Osteocyte (in vitro differentiated cells): ENCODE data around the gene TALDO1. TPM values are rescaled to one million over a fixed set of nuclear protein-coding genes. Genes with fewer than 3 reads are reported as not detected.
A peak's percentile ranks its signal among the peaks of the same experiment; 100 is the strongest.

ENCODE experiments used
- DNase-seq: peaks from one replicate; pipeline ENCODE4 v3.0.0; 2021; ENCODE audit warnings: mixed read lengths; ENCODE audit not compliant: unreplicated experiment; ENCODE audit errors: extremely low spot score
- H3K27ac Mint-ChIP-seq: one replicate; pipeline ENCODE4 v1.8.0; 2021; ENCODE audit warnings: mild to moderate bottlenecking, mixed read lengths; ENCODE audit not compliant: unreplicated experiment
- H3K27me3 Mint-ChIP-seq: one replicate; pipeline ENCODE4 v1.8.0; 2021; ENCODE audit warnings: mixed read lengths; ENCODE audit not compliant: unreplicated experiment
- H3K36me3 Mint-ChIP-seq: one replicate; pipeline ENCODE4 v1.8.0; 2021; ENCODE audit warnings: mixed read lengths; ENCODE audit not compliant: unreplicated experiment
- H3K4me1 Mint-ChIP-seq: one replicate; pipeline ENCODE4 v1.8.0; 2021; ENCODE audit warnings: mixed read lengths; ENCODE audit not compliant: unreplicated experiment
- H3K4me3 Mint-ChIP-seq: one replicate; pipeline ENCODE4 v1.8.0; 2021; ENCODE audit warnings: mild to moderate bottlenecking, moderate library complexity, mixed read lengths; ENCODE audit not compliant: unreplicated experiment
- H3K9me3 Mint-ChIP-seq: one replicate; pipeline ENCODE4 v1.8.0; 2021; ENCODE audit warnings: mixed read lengths; ENCODE audit not compliant: unreplicated experiment
- CTCF ChIP-seq: fragments of 200-600 bp; sonication (generic); IDR thresholded peaks from 2 replicates; pipeline ENCODE4 v1.5.0; 2021; ENCODE audit warnings: antibody characterized with exemption, mild to moderate bottlenecking, moderate library complexity
- total RNA-seq: library from RNA; stranded (reverse); gene quantifications from 2 replicates; pipeline ENCODE4 v1.2.1, GENCODE V29; 2021

TALDO1 gene
- total RNA-seq, 1 donor from 2014 or later, result 171 TPM

DNA sequence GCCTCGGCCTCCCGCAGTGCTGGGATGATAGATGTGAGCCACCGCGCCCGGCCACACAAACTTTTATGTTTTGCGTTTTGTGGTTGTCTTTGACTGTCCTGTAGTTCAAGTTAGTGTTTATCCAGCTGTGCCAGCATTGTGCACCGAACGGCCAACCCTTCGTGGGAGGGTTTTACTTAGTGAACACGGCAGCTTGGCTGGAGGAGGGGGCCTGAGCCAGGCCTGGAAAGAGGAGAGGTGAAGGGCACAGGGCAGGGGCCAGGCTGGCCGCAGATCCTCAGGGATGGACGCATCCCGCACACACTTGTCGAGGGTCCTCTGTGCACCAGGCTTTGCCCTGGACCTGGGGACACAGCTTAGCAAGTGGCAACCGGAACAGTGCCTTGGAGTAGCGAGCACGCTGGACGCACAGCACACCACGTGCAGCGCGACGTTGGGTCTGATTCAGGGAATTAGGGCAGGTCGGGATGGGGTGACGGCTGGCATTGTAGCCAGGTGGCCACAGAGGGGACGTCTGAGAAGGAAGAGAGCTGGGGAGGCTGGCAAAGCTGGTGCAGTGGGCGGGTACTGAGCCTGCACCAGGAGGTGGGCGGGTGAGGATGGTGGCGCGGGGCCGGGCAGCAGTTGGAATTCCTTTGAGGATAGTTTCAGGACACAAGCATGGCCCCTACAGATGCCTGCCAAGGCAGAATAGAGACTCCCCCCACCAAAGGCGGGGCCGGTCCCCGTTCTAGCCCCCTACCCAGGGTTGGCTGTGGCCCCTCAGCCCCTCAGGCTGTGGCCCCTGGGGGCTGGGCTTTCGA, 27.8 kb upstream of the TALDO1 start:
- no peak overlapping the region for H3K4me3 Mint-ChIP-seq
- H3K27ac Mint-ChIP-seq, result peak overlapping the region; percentile 72
- H3K4me1 Mint-ChIP-seq, result peaks cover 25% of the 10 kb centered on the region
- TF ChIP-seq CTCF, result no peak
- no peaks in the 10 kb centered on the region for H3K9me3 Mint-ChIP-seq
- H3K36me3 Mint-ChIP-seq, result peaks cover 6% of the 10 kb centered on the region
- no peak for DNase-seq
- no peaks in the 10 kb centered on the region for H3K27me3 Mint-ChIP-seq

DNA sequence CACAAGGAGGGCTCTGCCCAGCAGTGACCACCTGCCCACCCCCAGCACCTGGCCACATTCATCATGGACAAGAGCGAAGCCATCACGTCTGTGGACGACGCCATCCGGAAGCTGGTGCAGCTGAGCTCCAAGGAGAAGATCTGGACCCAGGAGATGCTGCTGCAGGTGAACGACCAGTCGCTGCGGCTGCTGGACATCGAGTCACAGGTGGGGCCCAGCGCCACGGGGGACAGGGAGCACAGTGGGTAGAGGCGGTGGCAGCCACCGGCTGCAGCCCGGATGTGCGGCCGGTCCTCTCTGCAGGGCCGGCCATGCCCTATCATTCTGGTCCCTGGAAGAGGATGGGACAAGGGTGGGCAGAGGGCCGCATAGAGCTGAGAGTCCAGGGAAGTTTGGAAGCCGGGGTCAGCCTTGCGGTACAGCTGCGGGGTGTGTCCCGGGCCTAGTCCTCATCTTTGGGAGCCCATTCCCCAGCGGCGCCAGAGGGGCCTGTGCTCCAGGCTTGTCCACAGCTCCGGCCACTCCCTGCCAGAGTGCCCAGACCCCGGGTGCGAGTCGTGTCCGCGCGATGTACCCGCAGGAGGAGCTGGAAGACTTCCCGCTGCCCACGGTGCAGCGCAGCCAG, 27.1 kb upstream of the TALDO1 start:
- Mint-ChIP-seq H3K36me3 (peaks cover 3% of the 10 kb centered on the region), H3K4me3 (no peak overlapping the region), H3K27ac (no peak overlapping the region), H3K4me1 (peaks cover 24% of the 10 kb centered on the region), H3K9me3 (no peaks in the 10 kb centered on the region), H3K27me3 (no peaks in the 10 kb centered on the region)
- no peak for TF ChIP-seq CTCF
- DNase-seq, result no peak

DNA sequence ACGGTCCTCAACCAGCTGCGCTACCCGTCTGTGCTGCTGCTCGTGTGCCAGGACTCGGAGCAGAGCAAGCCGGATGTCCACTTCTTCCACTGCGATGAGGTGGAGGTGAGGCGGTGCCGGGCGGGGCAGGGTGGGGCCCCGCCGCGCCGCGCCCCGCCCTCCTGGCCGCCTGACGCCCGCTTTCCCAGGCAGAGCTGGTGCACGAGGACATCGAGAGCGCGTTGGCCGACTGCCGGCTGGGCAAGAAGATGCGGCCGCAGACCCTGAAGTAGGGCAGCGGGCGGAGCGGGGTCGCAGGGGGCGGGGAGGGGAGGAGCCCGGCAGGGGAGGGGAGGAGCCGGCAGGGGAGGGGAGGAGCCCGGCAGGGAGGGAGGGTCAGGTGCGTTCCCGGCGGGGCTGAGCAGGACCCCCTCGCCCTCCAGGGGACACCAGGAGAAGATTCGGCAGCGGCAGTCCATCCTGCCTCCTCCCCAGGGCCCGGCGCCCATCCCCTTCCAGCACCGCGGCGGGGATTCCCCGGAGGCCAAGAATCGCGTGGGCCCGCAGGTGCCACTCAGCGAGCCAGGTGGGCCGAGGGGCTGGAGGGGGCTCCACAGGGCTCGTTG, 26.5 kb upstream of the TALDO1 start:
- TF ChIP-seq CTCF, result no peak
- Mint-ChIP-seq H3K27me3 (no peaks in the 10 kb centered on the region), H3K36me3 (no peaks in the 10 kb centered on the region), H3K27ac (no peak overlapping the region), H3K4me1 (peaks cover 26% of the 10 kb centered on the region), H3K4me3 (no peak overlapping the region), H3K9me3 (no peaks in the 10 kb centered on the region)
- no peak for DNase-seq

DNA sequence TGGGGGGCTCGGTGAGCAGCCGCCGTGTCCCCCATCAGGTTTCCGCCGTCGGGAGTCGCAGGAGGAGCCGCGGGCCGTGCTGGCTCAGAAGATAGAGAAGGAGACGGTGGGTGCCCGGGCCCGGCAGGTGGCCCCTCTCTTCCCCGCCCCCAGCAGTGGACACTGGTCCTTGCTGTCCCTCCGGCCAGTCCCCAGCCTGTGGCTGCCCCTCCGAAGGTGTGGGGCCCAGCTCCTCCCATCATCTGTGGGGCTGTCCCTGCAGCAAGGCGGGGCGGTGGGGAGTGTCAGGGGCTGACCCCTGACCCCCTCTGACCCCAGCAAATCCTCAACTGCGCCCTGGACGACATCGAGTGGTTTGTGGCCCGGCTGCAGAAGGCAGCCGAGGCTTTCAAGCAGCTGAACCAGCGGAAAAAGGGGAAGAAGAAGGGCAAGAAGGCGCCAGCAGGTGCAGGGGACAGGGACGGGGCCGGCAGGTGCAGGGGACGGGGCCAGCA, 26.0 kb upstream of the TALDO1 start:
- Mint-ChIP-seq H3K4me3 (no peak overlapping the region), H3K27me3 (no peaks in the 10 kb centered on the region), H3K36me3 (no peaks in the 10 kb centered on the region), H3K4me1 (peaks cover 24% of the 10 kb centered on the region), H3K27ac (no peak overlapping the region), H3K9me3 (no peaks in the 10 kb centered on the region)
- no peak for TF ChIP-seq CTCF
- no peak for DNase-seq
